GM12878 (cell line): ENCODE results near the gene HPS3. TPM values are rescaled to one million over a fixed set of nuclear protein-coding genes. Genes with fewer than 3 reads are reported as not detected.

ENCODE experiments used
- ATAC-seq: fragments of 200-7000 bp; cut with Tn5 transposase; 3 replicates; pipeline ENCODE4 v1.9.1; 2020; ENCODE audit warnings: mild to moderate bottlenecking, moderate library complexity
- BruUV-seq: library from RNA; stranded (reverse); fragments of 400-500 nt; replicated peaks from 2 replicates; lab custom pipeline; 2021; lab: Mats Ljungman, UMichigan
- CTCF ChIA-PET: fragments of 300-600 bp; sonication (Branson Sonifier 250); formaldehyde crosslinking; extraction: SDS; loops from one replicate; lab custom pipeline; 2021; ENCODE audit warnings: inconsistent platforms; lab: Yijun Ruan, JAX
- POLR2A ChIA-PET: fragments of 350-600 bp; formaldehyde crosslinking; extraction: SDS; loops from one replicate; lab custom pipeline; 2021; ENCODE audit warnings: inconsistent platforms; lab: Charles Lee
- RAD21 ChIA-PET: fragments of 300-600 bp; sonication (Branson Sonifier 250); formaldehyde crosslinking; loops from one replicate; lab custom pipeline; 2023; ENCODE audit warnings: antibody characterized with exemption; ENCODE audit not compliant: unreplicated experiment; lab: Charles Lee
- SMC1A ChIA-PET: fragments of 300-600 bp; sonication (Branson Sonifier 250); formaldehyde crosslinking; loops from one replicate; lab custom pipeline; 2023; ENCODE audit not compliant: unreplicated experiment, uncharacterized antibody; lab: Charles Lee
- DNase-seq: peaks from one replicate; pipeline ENCODE4 v3.0.0-alpha.2; 2011; ENCODE audit warnings: low read depth, low spot score
- FAIRE-seq: peaks from 3 replicates; lab custom pipeline; 2011; peaks lifted over from hg19 to GRCh38; lab: Jason Lieb, UNC
- H2AFZ ChIP-seq: 2 replicates; pipeline ENCODE4 v1.6.0; 2011; ENCODE audit warnings: low read depth, low read length, control low read depth; ENCODE audit not compliant: control insufficient read depth
- H3K27ac ChIP-seq: 2 replicates; pipeline ENCODE4 v1.5.1; 2011; ENCODE audit warnings: control low read depth; ENCODE audit not compliant: control insufficient read depth, insufficient read depth
- H3K27me3 ChIP-seq, 2 experiments: replicated peaks in 1 of 2; 2 replicates each; pipeline versions ENCODE4 v1.6.0 to v1.6.1; 2011; ENCODE audit warnings: low read length in 1 of 2; ENCODE audit not compliant: control insufficient read depth in 2 of 2, insufficient read depth in 2 of 2
- H3K36me3 ChIP-seq, 2 experiments: 2 replicates each; pipeline ENCODE4 v1.5.1; 2011; ENCODE audit warnings: low read length in 1 of 2; ENCODE audit not compliant: control insufficient read depth in 2 of 2, insufficient read depth in 2 of 2
- H3K4me1 ChIP-seq: 2 replicates; pipeline ENCODE4 v1.6.1; 2011; ENCODE audit warnings: mild to moderate bottlenecking, low read length, moderate library complexity, mixed read lengths; ENCODE audit not compliant: control insufficient read depth, insufficient read depth
- H3K4me2 ChIP-seq: 2 replicates; pipeline ENCODE4 v1.6.0; 2011; ENCODE audit warnings: control low read depth; ENCODE audit not compliant: control insufficient read depth, insufficient read depth
- H3K4me3 ChIP-seq: fragments of 200-600 bp; sonication (generic); 2 replicates; pipeline ENCODE4 v1.5.1; 2016
- H3K79me2 ChIP-seq: 2 replicates; pipeline ENCODE4 v1.6.0; 2011; ENCODE audit warnings: low read length; ENCODE audit not compliant: control insufficient read depth, insufficient read depth
- H3K9ac ChIP-seq: 2 replicates; pipeline ENCODE4 v1.8.0; 2011; ENCODE audit warnings: low read length, control low read depth, mixed read lengths; ENCODE audit not compliant: control insufficient read depth, insufficient read depth
- H3K9me3 ChIP-seq: replicated peaks from 3 replicates; pipeline ENCODE4 v1.5.1; 2011; ENCODE audit warnings: mild to moderate bottlenecking, low read length; ENCODE audit not compliant: control insufficient read depth, insufficient read depth
- H4K20me1 ChIP-seq: 2 replicates; pipeline ENCODE4 v1.6.0; 2011; ENCODE audit not compliant: control insufficient read depth, insufficient read depth
- CBX5 ChIP-seq: sonication (generic); IDR thresholded peaks from 2 replicates; pipeline ENCODE4 v1.6.1; 2016; ENCODE audit warnings: low read depth, moderate library complexity, mild to moderate bottlenecking, inconsistent platforms
- CHD1 ChIP-seq: IDR thresholded peaks from 2 replicates; pipeline ENCODE4 v1.6.1; 2012; ENCODE audit warnings: low read depth, low read length, improper control_type of control experiment
- CREM ChIP-seq: IDR thresholded peaks from 2 replicates; pipeline ENCODE4 v1.6.1; 2014; ENCODE audit warnings: antibody characterized with exemption, low read depth
- MYB ChIP-seq: fragments of 150-350 bp; IDR thresholded peaks from 2 replicates; pipeline ENCODE4 v1.6.1; 2014; ENCODE audit warnings: mild to moderate bottlenecking, low read depth, low read length, borderline replicate concordance
- NFXL1 ChIP-seq: fragments of 450-650 bp; IDR thresholded peaks from 2 replicates; pipeline ENCODE4 v1.6.1; 2017; ENCODE audit warnings: antibody characterized with exemption, mild to moderate bottlenecking, borderline replicate concordance
- NR2F1 ChIP-seq: fragments of 450-650 bp; conservative IDR thresholded peaks from 2 replicates; pipeline ENCODE4 v1.6.1; 2017; ENCODE audit warnings: mild to moderate bottlenecking
- SKIL ChIP-seq: fragments of 450-650 bp; IDR thresholded peaks from 2 replicates; pipeline ENCODE4 v1.6.1; 2017; ENCODE audit warnings: mild to moderate bottlenecking, low read depth, inconsistent platforms; ENCODE audit not compliant: poor library complexity, severe bottlenecking
- SUPT20H ChIP-seq: IDR thresholded peaks from 2 replicates; pipeline ENCODE4 v1.6.1; 2011; ENCODE audit warnings: low read depth, mild to moderate bottlenecking, low read length, moderate library complexity, borderline replicate concordance; ENCODE audit not compliant: control insufficient read depth
- ZBTB4 ChIP-seq: fragments of 450-650 bp; formaldehyde crosslinking; IDR thresholded peaks from 2 replicates; pipeline ENCODE4 v1.4.0; 2022; ENCODE audit warnings: mild to moderate bottlenecking, moderate library complexity
- ZNF24 ChIP-seq: fragments of 450-650 bp; IDR thresholded peaks from 2 replicates; pipeline ENCODE4 v1.6.1; 2017; ENCODE audit warnings: antibody characterized with exemption, mild to moderate bottlenecking
- ZNF622 ChIP-seq: fragments of 450-650 bp; IDR thresholded peaks from 2 replicates; pipeline ENCODE4 v1.6.1; 2017; ENCODE audit warnings: mild to moderate bottlenecking, inconsistent platforms
- WGBS: methylation state at CpG from one replicate; pipeline ENCODE4 v1.1.6; 2016; ENCODE audit warnings: low lambda C conversion rate; ENCODE audit not compliant: insufficient replicate concordance, insufficient coverage; ENCODE audit errors: missing lambda C conversion rate; 5-methylcytosine and 5-hydroxymethylcytosine counted together
- in situ Hi-C: fragments of 300-500 bp; cut with MboI; formaldehyde crosslinking; loops from 9 replicates; pipeline ENCODE4 v1.14.3; 2018; ENCODE audit warnings: mixed read lengths
- intact Hi-C: fragments of 100-400 bp; cut with micrococcal nuclease; formaldehyde crosslinking; loops from one replicate; pipeline ENCODE4 v1.14.2; 2022; ENCODE audit not compliant: unreplicated experiment
- polyA plus RNA-seq, 11 experiments: library from polyadenylated mRNA; depleted of rRNA in 4 of 11; unstranded in 6 of 11; stranded (reverse) in 5 of 11; fragments of >200 nt; fragmentation: Nextera tagmentation in 4 of 11; fragmentation: Illumina TruSeq in 1 of 11; extraction: Ambion mirVana in 4 of 11; extraction: Trizol in 1 of 11; gene quantifications; 1 replicate in 1 of 11; 2 replicates in 10 of 11; pipeline versions ENCODE4 v1.2.1 to v1.2.3, GENCODE V29; 2011 to 2016; ENCODE audit warnings: inconsistent platforms in 2 of 11, missing spikeins in 2 of 11, low read depth in 1 of 11
- total RNA-seq, 4 experiments: library from RNA; depleted of rRNA in 3 of 4; stranded (reverse); fragments of >200 nt in 3 of 4; fragmentation: Illumina TruSeq in 1 of 4; extraction: Trizol in 1 of 4; gene quantifications; 2 replicates each; pipeline versions ENCODE4 v1.2.1 to v1.2.3, GENCODE V29; 2013 to 2021

The HPS3 gene
- total and polyA plus RNA-seq, 10 of the 15 experiments (the other 5 are each of a cell fraction or from before 2014, with no cell fraction given), result 2.7 to 26.5 (median 14.8) TPM

GRCh38 chr3:149162007-149162406 is 32.6 kb downstream of the HPS3 start:
- H3K4me2 ChIP-seq, result no peak overlapping the region
- H3K4me1 ChIP-seq, result no peaks in the 10 kb centered on the region
- peaks cover 1 to 9% of the 10 kb centered on the region in 2 experiments; a peak in 3 of 4 replicates for H3K36me3 ChIP-seq
- no peaks in the 10 kb centered on the region for H4K20me1 ChIP-seq
- intact Hi-C loops, result no loop called here
- TF ChIP-seq NFXL1 (no peak), NR2F1 (no peak)
- TF ChIP-seq, all 136 proteins: peak for 0
- 100% methylated on average over 2 of the region's 2 CpGs for WGBS
- Histone ChIP-seq H3K27me3 (no peaks in the 10 kb centered on the region), H3K4me3 (no peak overlapping the region), H3K9ac (no peak overlapping the region), H3K27ac (no peak overlapping the region), H3K9me3 (no peaks in the 10 kb centered on the region), H3K79me2 (no peaks in the 10 kb centered on the region), H2AFZ (no peak overlapping the region)
- no TSS peak for BruUV-seq
- FAIRE-seq (no peak), ATAC-seq (no peak), DNase-seq (no peak)
- ChIA-PET CTCF (interaction anchor here (1.2 kb wide), 1 partner anchor 45 kb away, joined by 3 read pairs; no protein-coding TSS in a partner anchor), SMC1A (interaction anchor here (1.0 to 1.4 kb wide), 2 partner anchors 12 to 36 kb away, joined by 3 read pairs; no protein-coding TSS in a partner anchor), RAD21 (no interaction called here), POLR2A (interaction anchor here (0.5 to 0.7 kb wide), 3 partner anchors 9 to 581 kb away, joined by 3 to 9 read pairs (median 5); no protein-coding TSS in a partner anchor)
- in situ Hi-C loops, result no loop called here

GRCh38 chr3:149163066-149163465 is 33.6 kb downstream of the HPS3 start:
- no TSS peak for BruUV-seq
- CTCF ChIA-PET, result interaction anchor here (1.0 kb wide), 1 partner anchor 13 kb away, joined by 3 read pairs; no protein-coding TSS in a partner anchor

More at GRCh38 chr3:149163066-149163465, 33.6 kb downstream of the HPS3 start:
- in situ Hi-C loops, result no loop called here
- Histone ChIP-seq H2AFZ (no peak overlapping the region), H3K79me2 (no peaks in the 10 kb centered on the region), H4K20me1 (no peaks in the 10 kb centered on the region), H3K9me3 (no peaks in the 10 kb centered on the region), H3K4me2 (no peak overlapping the region), H3K36me3 (peaks cover 1 to 9% of the 10 kb centered on the region in 2 experiments; a peak in 3 of 4 replicates), H3K27me3 (no peaks in the 10 kb centered on the region), H3K27ac (no peak overlapping the region), H3K4me3 (no peak overlapping the region), H3K9ac (no peak overlapping the region), H3K4me1 (no peaks in the 10 kb centered on the region)
- no peak for FAIRE-seq
- TF ChIP-seq SUPT20H (no peak), CBX5 (no peak), ZBTB4 (CRISPR knock-in tag) (no peak), CHD1 (no peak), CREM (no peak), SKIL (no peak), NFXL1 (no peak), ZNF24 (no peak), MYB (no peak), ZNF622 (no peak)
- DNase-seq, result no peak
- ChIA-PET RAD21 (interaction anchor here (0.9 kb wide), 1 partner anchor 31 kb away, joined by 3 read pairs; no protein-coding TSS in a partner anchor), SMC1A (interaction anchor here (0.8 to 1.4 kb wide), 4 partner anchors 11 to 112 kb away, joined by 3 read pairs; no protein-coding TSS in a partner anchor), POLR2A (no interaction called here)
- no peak for ATAC-seq
- 65% methylated on average over 1 of the region's 1 CpG for WGBS
- intact Hi-C loops, result no loop called here
